GM19099 (cell line): Measurements from ENCODE around the gene C11orf97.

Experiments used
- POLR2A ChIP-seq: IDR thresholded peaks from 3 replicates; pipeline ENCODE4 v1.6.1; 2011; ENCODE audit warnings: low read depth; ENCODE audit not compliant: insufficient read length; ENCODE audit errors: extremely low read depth

The C11orf97 gene, protein sequence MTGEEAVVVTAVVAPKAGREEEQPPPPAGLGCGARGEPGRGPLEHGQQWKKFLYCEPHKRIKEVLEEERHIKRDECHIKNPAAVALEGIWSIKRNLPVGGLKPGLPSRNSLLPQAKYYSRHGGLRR

DNA sequence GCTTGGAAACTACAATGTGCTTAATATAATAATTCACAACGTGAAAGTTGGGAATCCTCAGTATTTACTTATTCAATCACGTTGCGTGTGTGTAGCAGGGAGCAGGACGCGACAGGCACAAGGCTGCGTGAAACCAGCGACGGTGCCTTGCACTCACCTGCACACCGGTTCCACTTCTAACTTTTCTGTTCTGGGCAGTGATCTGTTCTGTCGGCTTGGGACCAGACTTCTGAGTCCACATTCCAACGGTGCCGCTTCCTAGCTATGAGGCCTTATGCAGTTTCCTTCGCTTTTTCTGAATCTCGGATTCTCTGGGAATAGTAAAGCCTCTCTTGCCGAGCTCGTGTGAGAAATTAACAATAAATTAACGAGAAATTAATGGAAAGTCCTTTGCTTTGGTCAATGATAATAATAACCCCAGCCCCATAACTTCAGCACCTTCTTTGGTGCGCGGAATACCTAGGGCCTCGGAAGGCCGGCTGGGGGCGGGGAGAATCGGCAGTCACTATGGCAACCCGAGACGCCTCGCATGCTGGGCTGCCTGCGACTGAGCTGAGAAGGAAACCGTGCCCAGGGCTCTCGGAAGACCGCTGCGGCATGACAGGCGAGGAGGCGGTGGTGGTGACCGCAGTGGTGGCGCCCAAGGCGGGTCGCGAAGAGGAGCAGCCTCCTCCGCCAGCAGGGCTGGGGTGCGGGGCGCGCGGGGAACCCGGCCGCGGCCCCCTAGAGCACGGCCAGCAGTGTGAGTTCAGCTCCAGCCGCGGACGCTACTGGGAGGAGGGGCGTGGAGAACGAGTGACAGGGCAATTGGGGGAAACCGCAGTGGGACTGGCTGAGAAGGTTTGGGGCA, at the start of gene C11orf97:
TSS of gene C11orf97 (plus strand) at position 530 of the 850 bp plus-strand sequence. CDS start at position 598, 68 bp downstream.
- TF ChIP-seq POLR2A: no peak

DNA sequence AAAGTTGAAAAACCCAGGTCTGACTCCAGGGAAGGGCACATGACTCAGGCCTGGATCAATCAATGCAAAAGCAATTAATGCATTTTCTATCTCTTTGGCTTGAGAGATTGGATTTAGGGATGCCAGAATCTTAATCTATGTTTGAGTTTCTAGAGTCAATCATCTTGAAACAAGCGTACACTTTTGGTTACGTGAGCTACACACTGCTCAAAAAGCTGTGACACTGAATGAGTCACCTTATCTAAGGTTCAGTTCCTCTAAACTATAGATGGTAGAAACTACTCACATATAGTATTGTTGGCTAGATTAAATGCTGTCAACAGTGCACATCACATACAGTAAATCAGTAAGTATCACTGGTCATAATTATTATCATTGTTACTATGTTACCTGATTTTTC, 42.8 kb upstream of the C11orf97 start:
- no peak for TF ChIP-seq POLR2A

DNA sequence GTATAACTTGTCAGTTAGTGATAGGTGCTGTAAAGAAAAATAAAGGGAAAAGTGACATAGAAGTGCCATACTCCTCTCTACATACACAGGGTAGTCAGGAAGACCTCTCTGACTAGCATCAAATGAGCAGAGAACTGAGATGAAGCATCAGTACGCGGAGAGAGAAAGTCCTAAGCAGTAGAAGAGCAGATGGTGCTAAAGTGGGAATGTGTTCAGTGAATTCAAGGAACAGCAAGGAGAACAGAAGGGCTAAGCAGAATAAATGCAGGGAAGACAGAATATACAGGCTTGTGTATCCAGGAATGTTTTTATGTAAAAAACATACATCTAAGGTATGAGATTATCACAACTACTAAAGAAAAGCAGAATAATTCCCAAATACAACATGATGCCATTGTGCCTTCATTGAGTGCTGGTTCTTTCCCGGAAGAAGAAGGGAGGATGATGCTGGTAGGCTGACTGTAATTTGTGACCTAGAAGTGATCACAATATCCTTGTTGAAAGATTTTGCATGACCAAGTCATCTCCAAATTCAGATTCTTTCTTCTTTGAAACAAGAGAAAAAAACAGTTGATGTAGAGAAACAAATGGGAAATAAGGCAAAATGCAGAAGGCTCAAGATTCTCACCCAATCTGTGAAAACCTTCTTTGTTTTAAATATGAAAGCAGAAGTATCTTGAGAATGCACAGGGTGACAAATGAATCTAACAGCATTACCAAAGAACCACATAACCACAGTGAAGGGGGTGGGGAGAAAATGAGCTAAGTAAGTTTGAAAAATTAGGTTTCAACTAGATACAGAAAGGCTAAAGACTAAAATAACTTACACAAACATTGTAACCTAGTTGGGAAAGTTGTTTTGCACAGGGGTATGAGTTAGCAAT, 39.1 kb upstream of the C11orf97 start:
- TF ChIP-seq POLR2A: no peak

DNA sequence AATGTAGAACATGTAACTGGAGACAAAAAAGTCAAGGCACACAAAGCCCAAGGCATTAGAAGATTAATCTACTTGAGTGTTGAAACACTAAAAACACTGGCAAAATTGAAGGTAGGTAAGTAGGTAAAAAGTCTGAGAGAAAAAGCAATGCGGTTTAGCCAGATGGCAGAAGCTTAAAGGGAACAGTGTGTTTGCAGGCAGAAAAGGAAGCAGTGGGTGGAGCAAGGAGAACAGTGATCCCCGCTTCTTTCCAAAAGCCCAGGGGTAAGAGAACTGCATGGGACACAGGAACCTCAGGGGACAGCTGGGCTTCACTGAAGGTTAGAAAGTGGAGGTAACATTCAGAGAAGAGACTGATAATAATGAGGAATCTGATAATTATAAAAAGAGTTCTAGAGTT, 34.6 kb upstream of the C11orf97 start:
- TF ChIP-seq POLR2A: no peak

DNA sequence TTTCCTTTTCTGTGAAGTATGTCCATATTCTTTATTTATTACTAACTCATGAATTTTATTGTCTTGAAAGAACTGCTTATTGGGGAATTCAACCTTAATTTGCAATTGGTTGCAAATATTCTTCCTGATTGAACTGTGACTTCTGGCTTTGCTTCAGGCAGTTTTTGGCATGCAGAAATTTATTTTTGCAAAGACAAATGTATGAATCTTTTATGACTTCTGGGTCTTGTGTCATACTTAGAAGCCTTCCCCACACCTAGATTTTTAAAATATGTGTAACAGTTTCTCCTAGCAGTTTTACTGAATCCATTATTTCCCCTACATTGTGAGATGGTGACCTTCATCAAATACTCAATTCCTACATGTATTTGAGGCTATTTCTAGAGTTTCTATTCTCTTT, 30.9 kb upstream of the C11orf97 start:
- TF ChIP-seq POLR2A: no peak

DNA sequence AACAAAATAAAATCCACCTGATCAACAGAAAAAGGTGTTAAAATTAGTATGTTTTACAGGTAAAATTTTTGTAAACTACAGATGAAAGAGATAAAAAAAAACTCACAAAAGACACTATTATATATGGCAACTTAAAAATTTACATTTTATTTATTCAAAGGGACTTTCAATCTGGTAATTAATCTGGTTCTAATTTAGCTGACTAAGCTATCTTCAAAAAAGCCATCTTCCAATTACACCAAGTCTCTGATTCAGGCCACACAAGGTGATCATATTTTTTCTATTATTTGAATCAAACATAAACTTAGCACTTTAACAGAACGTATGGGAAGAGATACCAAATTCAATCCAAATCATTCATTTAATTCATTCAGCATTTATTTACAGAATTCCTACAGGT, 26.2 kb upstream of the C11orf97 start:
- TF ChIP-seq POLR2A: no peak

DNA sequence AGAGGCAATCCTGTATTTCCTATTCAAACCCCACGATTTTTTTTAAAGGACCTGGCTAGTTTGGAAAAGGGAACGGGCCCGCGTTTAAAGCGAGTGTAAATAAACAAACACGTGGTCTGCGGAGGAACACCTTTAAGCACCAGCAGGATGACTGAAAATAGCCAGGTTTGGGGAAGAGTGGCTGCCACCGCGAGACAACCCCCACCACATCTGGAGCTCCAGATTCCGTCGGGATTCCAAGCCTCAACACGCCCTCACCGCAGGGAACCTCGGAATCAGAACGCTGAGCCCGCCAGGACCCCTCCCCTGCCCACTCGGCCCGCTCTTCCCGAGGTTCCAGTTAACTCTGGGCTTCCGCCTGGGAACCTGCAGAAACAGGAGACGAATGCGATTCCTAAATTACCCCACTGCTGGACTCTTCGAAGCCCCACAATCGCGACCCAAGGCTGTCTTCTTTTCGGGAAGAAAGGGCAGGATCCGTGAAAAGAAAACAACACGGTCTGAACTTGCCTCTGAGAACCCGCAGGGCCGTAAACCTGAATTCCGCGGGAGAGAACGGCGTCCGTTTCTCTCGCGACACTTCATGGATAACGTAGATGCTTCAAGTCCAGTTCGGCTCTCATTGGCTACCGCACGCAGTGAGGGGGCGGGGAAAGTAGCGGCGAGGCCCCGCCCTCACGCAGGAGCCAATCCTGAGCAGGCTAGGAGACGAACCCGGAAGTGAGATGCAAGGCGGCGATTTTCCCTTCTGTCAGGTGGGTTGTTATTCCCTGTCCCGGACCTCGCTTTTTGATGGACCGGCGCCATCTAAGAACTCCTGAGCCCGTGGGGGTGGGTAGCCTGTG, 18.8 kb upstream of the C11orf97 start, which contains the start of the genes ANKRD49 and MRE11:
TSS of gene ANKRD49 (plus strand) at position 704 of the 845 bp plus-strand sequence. CDS start 2,710 bp downstream, outside the sequence.
TSS of gene MRE11 (minus strand) at position 564 of the 845 bp plus-strand sequence. CDS start 1,043 bp downstream, outside the sequence.
- peak; percentile 77 for TF ChIP-seq POLR2A

DNA sequence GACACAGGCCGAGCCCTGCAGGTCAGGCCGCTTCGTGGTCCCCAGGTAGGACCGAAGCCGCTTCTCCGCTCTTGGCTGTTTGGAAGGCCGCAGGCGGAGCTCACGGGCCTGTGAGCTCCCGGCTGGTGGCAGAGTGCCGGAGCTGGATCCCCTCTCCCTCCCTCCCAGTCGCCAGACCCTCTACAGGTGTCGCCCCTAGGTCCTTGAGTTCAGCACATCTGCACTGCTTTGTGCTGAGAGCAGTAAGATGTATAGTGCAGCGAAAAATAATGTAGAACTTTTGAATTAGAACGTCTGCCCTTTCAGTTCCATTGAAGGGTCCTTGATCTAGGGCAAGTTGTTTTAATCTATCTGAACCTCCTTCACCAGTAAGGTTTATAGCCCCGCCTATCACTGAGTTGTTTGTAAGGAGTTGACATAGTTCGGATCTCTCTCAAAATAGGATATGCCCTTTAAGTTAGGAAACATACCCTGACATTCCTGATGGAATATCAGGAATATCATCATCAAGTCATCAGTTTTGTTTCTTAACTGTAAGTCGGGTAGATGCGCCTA, 18.1 kb upstream of the C11orf97 start:
- no peak for TF ChIP-seq POLR2A

DNA sequence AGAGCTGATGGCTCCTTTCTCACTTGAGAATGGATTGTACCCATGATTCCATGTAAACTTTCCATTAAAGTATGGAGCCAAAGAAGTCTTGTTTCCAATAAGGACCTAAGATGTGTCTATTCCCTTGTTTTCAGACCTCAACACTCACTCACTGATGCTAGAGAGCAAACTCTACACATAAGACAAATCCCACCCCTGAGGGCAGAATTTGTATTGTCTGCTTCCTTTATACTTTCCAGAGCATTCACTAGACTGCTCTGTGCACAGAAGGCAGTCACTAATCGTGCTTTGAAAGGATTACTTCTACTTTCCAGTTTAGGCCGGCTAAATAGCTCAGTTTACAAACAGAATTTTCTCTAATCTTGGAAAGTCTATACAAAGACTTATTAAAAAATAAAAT, 12.1 kb upstream of the C11orf97 start:
- no peak for TF ChIP-seq POLR2A

DNA sequence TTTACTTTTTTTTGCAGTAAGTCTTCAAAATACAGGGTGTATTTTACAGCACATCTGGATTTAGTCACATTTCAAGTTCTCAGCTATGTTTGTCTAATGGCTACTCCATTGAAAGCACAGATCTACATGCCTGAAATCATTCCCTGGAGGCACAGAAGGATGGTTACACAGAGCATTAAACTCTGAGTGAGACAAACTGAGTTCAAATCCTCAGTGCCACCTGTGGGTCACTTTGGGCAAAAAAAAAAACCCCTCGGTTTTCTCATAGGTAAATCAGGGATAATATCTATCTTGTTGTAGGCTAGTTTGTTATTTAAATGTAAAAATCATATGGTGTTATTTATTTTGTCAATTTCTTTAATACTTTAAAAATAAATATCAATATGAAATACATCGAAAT, 10.7 kb upstream of the C11orf97 start:
- no peak for TF ChIP-seq POLR2A

DNA sequence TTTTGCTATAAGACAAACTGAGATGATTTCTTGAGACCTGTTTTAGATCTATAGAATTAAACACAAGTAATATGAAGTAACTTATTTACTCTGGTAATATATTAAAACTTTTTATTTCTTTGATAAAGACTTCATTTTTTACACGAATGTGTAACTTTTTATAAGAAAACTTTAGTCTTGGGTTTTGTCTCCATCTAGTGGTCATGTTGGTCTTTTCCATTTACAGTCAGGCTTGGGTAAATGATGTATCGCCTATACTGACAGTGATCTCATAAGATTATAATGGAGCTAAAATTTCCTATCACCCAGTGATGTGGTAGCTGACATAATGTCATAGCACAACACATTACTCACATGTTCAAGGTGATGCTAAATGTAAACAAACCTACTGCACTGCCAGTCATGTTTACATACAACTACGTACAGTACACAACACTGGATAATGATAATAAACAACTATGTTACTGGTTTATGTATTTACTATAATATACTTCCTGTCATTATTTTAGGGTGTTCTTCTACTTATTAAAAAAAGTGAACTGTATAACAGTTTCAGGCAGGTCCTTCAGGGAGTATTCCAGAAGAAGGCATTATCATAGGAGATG, 7.5 kb upstream of the C11orf97 start:
- TF ChIP-seq POLR2A: no peak

DNA sequence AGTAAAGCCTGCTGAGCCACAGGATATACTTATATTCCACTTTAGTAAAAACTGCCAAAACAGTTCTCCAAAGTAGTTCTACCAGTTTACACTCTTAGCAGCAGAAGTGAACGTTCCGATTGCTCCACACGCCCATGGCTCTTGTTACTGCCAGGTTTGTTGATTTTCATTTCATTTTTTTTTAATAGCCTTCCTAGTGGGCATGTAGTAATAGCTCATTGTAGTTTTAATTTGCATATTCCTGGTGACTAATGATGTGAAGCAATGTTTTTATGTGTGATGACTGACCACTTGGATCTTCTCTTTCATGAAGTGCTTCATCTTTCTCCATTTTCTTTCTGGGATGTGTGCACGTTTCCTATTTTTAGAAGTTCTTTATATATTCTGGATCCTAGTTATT, 4.8 kb upstream of the C11orf97 start:
- TF ChIP-seq POLR2A: no peak

DNA sequence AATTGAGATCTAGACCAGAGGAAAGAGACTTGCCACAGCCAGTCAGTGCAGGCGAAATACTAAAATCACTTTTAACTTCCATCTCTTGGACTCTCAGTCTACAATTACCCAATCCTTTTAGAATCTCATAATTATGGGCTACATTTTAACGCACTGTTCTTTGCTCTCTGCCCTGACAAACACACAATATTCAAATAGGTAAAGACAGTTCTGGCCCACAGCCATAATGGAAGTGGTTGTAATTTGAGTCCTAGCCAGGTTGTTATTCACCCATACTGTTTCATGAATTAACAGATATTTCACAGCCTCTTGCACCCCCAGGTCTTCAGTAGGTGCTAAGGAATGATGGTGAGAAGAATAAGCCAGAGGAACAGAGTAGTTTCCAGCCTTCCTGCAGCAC, 830 bp downstream of the C11orf97 start:
- TF ChIP-seq POLR2A: no peak

DNA sequence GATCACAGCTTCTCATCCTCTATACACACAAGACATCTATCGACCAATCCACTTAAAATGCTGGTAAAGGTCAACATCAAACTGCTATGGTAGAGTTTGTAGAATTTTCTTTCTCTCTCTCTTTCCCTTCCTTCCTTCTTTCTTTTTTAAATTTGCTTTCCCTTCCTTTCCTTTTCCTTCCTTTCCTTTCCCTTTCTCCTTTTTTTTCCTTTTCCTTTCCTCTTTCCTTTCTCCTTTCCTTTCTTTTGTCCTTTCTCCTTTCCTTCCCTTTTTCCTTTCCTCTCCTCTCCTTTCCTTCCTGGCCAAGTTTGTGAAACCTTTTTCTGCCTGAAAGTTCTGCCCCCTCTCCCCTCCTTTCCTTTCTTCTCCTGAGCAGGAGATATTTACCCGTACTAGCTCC, 3.1 kb downstream of the C11orf97 start:
- no peak for TF ChIP-seq POLR2A
